ENCODE data around the gene CD207. TPM values are rescaled to one million over a fixed set of nuclear protein-coding genes. Genes with fewer than 3 reads are reported as not detected.

The CD207 gene
- total RNA-seq, 6 experiments from 2014 or later = not detected

DNA sequence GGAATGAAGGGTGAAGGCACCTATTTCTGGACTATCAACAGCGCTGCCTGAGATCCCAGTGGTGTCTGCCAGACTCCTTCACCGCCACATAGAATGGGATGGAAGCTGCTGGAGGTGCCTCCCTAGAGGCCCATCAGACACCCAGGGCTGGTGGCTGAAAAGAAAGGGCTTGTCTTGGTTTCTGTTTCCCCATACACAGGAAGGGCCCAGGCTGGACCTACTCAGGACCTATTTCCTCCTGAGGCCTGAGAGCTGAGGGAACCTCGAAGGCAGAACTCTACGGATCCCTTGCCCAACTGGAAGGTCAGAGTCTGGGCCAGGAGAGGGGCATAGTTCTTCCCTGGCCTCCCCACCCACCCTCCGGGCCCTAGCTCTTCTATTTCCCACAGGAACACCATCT lies 12.4 kb downstream of the CD207 start:
- no peak overlapping the region for H3K4me3 Mint-ChIP-seq
- TF ChIP-seq, protein P1, sequence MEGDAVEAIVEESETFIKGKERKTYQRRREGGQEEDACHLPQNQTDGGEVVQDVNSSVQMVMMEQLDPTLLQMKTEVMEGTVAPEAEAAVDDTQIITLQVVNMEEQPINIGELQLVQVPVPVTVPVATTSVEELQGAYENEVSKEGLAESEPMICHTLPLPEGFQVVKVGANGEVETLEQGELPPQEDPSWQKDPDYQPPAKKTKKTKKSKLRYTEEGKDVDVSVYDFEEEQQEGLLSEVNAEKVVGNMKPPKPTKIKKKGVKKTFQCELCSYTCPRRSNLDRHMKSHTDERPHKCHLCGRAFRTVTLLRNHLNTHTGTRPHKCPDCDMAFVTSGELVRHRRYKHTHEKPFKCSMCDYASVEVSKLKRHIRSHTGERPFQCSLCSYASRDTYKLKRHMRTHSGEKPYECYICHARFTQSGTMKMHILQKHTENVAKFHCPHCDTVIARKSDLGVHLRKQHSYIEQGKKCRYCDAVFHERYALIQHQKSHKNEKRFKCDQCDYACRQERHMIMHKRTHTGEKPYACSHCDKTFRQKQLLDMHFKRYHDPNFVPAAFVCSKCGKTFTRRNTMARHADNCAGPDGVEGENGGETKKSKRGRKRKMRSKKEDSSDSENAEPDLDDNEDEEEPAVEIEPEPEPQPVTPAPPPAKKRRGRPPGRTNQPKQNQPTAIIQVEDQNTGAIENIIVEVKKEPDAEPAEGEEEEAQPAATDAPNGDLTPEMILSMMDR (IDR thresholded peaks at IDR 0.05) = no peak
- H3K9me3 Mint-ChIP-seq = no peaks in the 10 kb centered on the region
- no peak overlapping the region for H3K27ac Mint-ChIP-seq
- peaks cover 40% of the 10 kb centered on the region for H3K27me3 Mint-ChIP-seq (ENCODE audit: insufficient read depth)
- H3K4me1 Mint-ChIP-seq (ENCODE audit: low read depth) = peaks cover 11% of the 10 kb centered on the region; the same call in 1 of the 2 replicates
- no peak for DNase-seq
- no peaks in the 10 kb centered on the region for H3K36me3 Mint-ChIP-seq (ENCODE audit: low read depth)

DNA sequence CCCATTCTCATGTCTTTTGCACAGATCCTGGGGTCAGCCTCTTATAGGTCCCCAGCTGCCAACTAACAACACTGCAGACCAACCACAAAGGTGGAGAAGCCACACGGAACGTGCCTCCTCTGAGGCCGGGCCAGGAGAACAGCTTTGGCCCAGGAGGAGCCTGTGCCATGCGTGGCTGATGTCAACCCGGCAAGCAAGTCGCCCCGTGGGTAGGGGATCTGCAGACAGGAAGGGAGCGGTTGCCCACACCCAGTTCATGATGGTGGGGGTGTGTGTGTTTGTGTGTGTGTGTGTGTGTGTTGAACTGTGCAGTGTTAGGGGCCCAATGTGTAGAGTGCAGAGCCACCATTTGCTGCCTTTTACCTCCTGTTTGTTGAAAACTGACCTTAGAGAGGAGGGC lies 12.8 kb downstream of the CD207 start:
- no peak for DNase-seq
- Mint-ChIP-seq H3K27me3 (ENCODE audit: insufficient read depth) (peaks cover 43% of the 10 kb centered on the region), H3K9me3 (no peaks in the 10 kb centered on the region), H3K4me1 (ENCODE audit: low read depth) (peaks cover 11% of the 10 kb centered on the region; the same call in 1 of the 2 replicates), H3K36me3 (ENCODE audit: low read depth) (no peaks in the 10 kb centered on the region), H3K4me3 (no peak overlapping the region), H3K27ac (no peak overlapping the region)
- TF ChIP-seq, protein P1 (IDR thresholded peaks at IDR 0.05) = no peak

DNA sequence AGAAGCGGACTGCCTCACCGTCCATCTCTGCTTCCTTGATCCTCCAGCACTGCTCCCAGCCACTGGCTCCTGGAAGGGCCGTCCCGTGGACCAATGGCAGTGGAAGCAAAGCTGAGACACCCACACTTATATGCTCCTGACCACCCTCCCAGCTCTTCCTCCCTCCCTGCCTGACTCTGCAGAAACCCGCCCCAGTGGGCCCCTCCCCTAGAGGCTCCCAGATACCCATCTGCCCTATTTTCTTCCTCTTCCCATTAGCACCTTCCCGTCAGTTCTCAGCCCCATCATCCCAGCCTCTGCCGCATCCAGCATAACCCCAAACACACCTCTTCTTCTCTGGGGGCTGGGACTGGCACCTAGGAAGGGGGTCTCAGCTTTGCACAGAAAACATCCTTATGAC lies 15.1 kb downstream of the CD207 start, which contains the start of gene CLEC4F:
Gene CLEC4F, minus strand, starts transcription at position 101 of the 400 bp plus-strand sequence. Its CDS starts 76 bp downstream, at position 25.
- no peak for DNase-seq
- no peaks in the 10 kb centered on the region for H3K4me1 Mint-ChIP-seq (ENCODE audit: low read depth)
- TF ChIP-seq, protein P1 (IDR thresholded peaks at IDR 0.05) = no peak
- H3K27ac Mint-ChIP-seq = no peak within 1 kb of the TSS
- no peak within 1 kb of the TSS for H3K4me3 Mint-ChIP-seq
- H3K36me3 Mint-ChIP-seq (ENCODE audit: low read depth) = no peaks in the 10 kb centered on the region
- H3K27me3 Mint-ChIP-seq (ENCODE audit: insufficient read depth) = peaks cover 60% of the 10 kb centered on the region
- no peaks in the 10 kb centered on the region for H3K9me3 Mint-ChIP-seq

DNA sequence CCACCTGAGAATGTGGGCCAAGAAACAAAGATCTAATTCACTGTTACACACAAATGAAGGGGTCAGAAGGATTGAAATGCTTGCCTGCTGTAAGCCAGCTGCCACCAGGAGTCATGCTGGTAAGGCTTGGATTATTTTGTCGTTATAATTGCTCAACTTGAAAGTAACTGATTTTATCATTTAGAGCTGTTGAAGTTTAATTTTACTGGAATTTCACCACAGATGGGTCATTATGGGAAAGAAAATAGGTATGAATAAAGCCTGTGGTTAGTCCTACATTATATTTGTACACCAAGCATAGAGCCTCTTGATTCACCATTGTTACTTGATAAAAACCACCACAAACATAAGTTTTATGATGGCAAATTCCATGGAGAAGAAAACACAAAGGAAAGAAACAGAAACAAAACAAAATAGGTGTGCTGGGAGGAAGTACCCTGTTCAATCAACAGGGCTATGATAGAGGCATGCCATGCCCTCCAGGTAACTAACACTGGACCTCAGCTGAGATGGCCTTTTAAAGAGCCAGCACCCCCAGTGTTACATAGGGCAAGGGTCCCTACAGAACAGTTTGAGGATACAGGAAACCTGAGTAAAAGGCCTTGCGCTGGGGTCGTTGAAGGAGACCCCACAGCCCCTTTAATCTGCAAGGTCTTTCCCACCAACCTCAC lies 18.2 kb downstream of the CD207 start:
- Mint-ChIP-seq H3K9me3 (no peaks in the 10 kb centered on the region), H3K27ac (no peak overlapping the region), H3K36me3 (ENCODE audit: low read depth) (no peaks in the 10 kb centered on the region), H3K27me3 (ENCODE audit: insufficient read depth) (peaks cover 64% of the 10 kb centered on the region), H3K4me1 (ENCODE audit: low read depth) (no peaks in the 10 kb centered on the region), H3K4me3 (no peak overlapping the region)
- TF ChIP-seq, protein P1 (IDR thresholded peaks at IDR 0.05) = no peak
- no peak for DNase-seq

DNA sequence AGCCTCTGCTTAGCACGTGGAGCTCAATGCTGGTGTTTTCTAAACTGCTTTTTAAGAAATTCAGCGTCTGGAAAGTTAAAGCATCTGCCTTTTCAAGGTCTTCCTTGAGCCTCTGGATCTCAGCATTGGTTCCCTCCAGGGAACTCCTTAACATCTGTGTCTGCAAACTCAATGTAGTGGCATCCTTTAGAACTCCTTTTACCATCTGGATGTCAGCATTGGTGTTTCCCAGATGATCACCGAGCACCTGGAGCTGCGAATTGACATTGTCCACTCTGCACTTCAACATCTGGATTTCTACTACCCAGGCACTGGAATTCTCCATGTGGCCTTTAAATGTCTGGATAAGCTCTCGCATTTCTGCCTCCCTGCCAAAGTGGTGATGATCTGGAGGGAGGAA lies 18.9 kb downstream of the CD207 start:
- no peak overlapping the region for H3K4me3 Mint-ChIP-seq
- peaks cover 66% of the 10 kb centered on the region for H3K27me3 Mint-ChIP-seq (ENCODE audit: insufficient read depth)
- TF ChIP-seq, protein P1 (IDR thresholded peaks at IDR 0.05) = no peak
- H3K27ac Mint-ChIP-seq = no peak overlapping the region
- H3K36me3 Mint-ChIP-seq (ENCODE audit: low read depth) = no peaks in the 10 kb centered on the region
- DNase-seq = no peak
- no peaks in the 10 kb centered on the region for H3K4me1 Mint-ChIP-seq (ENCODE audit: low read depth)
- H3K9me3 Mint-ChIP-seq = no peaks in the 10 kb centered on the region

Data from HFFc6 (cell line).